HG02852 (cell line): ENCODE results near the gene ELFN2.

ENCODE experiments used
- ATAC-seq: cut with Tn5 transposase; IDR thresholded peaks from one replicate; pipeline ENCODE4 v1.9.1; 2021; ENCODE audit warnings: mild to moderate bottlenecking, moderate library complexity; ENCODE audit not compliant: unreplicated experiment

Gene ELFN2

DNA sequence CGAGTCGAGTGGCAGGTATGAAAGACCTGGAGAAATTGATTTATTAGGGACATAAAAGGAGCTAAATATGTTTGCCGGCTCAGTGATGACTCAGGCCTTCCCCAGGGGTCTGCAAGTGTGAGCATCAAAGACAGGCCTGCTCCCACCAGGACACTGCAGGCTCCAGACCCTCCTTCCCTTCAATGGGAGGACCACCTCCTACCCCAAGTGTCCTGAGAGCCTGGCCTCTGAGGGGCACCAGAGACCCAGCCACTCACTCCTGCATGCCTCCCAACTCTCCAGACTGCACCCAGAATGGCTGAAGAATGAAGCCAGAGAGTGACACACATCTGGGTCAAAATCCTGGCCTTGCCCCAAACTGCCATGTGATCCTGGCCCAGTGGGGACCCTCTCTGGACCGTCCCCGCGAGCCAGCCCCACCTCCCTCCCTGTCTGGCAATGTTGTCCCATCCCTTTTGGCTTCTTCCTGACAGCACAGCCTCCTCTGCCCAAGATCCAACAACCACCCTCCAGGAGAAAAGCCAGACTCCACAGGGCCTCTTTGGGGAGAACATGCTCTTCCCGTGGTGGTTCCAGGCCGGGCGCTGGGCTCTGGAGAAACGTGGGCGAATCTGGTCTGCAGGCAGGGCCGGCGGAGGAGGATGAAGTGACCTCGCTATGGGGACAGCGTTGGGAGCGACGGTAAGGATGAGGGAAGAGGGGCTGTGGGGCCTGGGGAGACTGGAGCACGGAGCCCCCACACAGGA lies 108.7 kb downstream of the ELFN2 start:
- ATAC-seq: no peak
